CD4-positive, alpha-beta T cell treated with Interleukin-21 for 1 hour (primary cell): ENCODE measurements around the gene ADPRS.

ENCODE experiments used
- DNase-seq: peaks from one replicate; pipeline ENCODE4 v3.0.0-alpha.2; 2020

ADPRS gene

GRCh38 chr1:36134031-36134430, 45.3 kb downstream of the ADPRS start:
- DNase-seq = no peak

GRCh38 chr1:36134505-36135329, 46.0 kb downstream of the ADPRS start:
- DNase-seq = peak; percentile 34

GRCh38 chr1:36135330-36135667, 46.6 kb downstream of the ADPRS start:
- DNase-seq = no peak

- no peak for DNase-seq
These were observed 47.1 kb downstream of the ADPRS start for GRCh38 chr1:36135796-36136195.

- DNase-seq = no peak
These were observed 47.8 kb downstream of the ADPRS start for GRCh38 chr1:36136535-36136934.

- no peak for DNase-seq
These were observed 48.5 kb downstream of the ADPRS start for GRCh38 chr1:36137226-36137625.

GRCh38 chr1:36137776-36138175, 49.1 kb downstream of the ADPRS start:
- no peak for DNase-seq

GRCh38 chr1:36139521-36139920, 50.8 kb downstream of the ADPRS start:
- no peak for DNase-seq

- no peak for DNase-seq
These were observed 53.4 kb downstream of the ADPRS start for GRCh38 chr1:36142121-36142520.

- DNase-seq = no peak
These were observed 54.7 kb downstream of the ADPRS start for GRCh38 chr1:36143424-36143823.
